Endothelial cell of umbilical vein (primary cell): ENCODE measurements around the gene FXYD3. TPM values are rescaled to one million over a fixed set of nuclear protein-coding genes. Genes with fewer than 3 reads are reported as not detected.

Source experiments
- BruUV-seq: library from RNA; stranded (reverse); fragments of 400-500 nt; replicated peaks from 2 replicates; lab custom pipeline; 2021; lab: Mats Ljungman, UMichigan
- CTCF ChIA-PET: fragments of 300-600, 350-600 bp; sonication (Branson Sonifier 250); formaldehyde crosslinking; loops from one replicate; lab custom pipeline; 2021; ENCODE audit warnings: antibody characterized with exemption, inconsistent platforms; lab: Charles Lee
- POLR2A ChIA-PET: fragments of 300-600, 350-600 bp; sonication (Branson Sonifier 250); formaldehyde crosslinking; loops from one replicate; lab custom pipeline; 2021; ENCODE audit warnings: antibody characterized with exemption, inconsistent platforms; lab: Charles Lee
- DNase-seq: peaks from one replicate; pipeline ENCODE4 v3.0.0-alpha.2; 2011; ENCODE audit warnings: low read depth, low spot score
- FAIRE-seq: peaks from 2 replicates; lab custom pipeline; 2011; peaks lifted over from hg19 to GRCh38; lab: Jason Lieb, UNC
- H2AFZ ChIP-seq: 2 replicates; pipeline ENCODE4 v1.6.0; 2012; ENCODE audit warnings: low read depth, low read length, control low read depth, inconsistent platforms
- H3K27ac ChIP-seq: 2 replicates; pipeline ENCODE4 v1.5.1; 2011; ENCODE audit warnings: low read depth, mild to moderate bottlenecking, control low read depth, low read length, moderate library complexity; ENCODE audit not compliant: insufficient read depth
- H3K27me3 ChIP-seq, 2 experiments: 2 replicates each; pipeline versions ENCODE4 v1.6.0 to v1.6.1; 2011; ENCODE audit warnings: low read length in 2 of 2, mixed read lengths in 1 of 2; ENCODE audit not compliant: control insufficient read depth in 2 of 2, insufficient read depth in 2 of 2
- H3K36me3 ChIP-seq, 2 experiments: 2 replicates in 1 of 2; 3 replicates in 1 of 2; pipeline ENCODE4 v1.5.1; 2011; ENCODE audit warnings: low read length in 2 of 2, mild to moderate bottlenecking in 1 of 2, moderate library complexity in 1 of 2; ENCODE audit not compliant: control insufficient read depth in 2 of 2, insufficient read depth in 2 of 2; ENCODE audit errors: extremely low read depth in 1 of 2
- H3K4me1 ChIP-seq: 3 replicates; pipeline ENCODE4 v1.5.1; 2011; ENCODE audit warnings: mild to moderate bottlenecking, low read length; ENCODE audit not compliant: control insufficient read depth, insufficient read depth; ENCODE audit errors: extremely low read depth
- H3K4me2 ChIP-seq: 2 replicates; pipeline ENCODE4 v1.6.1; 2011; ENCODE audit warnings: low read length, control low read depth, mixed read lengths; ENCODE audit not compliant: insufficient read depth
- H3K4me3 ChIP-seq, 3 experiments: fragments of 200-600 bp in 1 of 3; sonication (generic), shearing (Covaris generic) in 1 of 3; replicated peaks in 1 of 3; 2 replicates each; pipeline ENCODE4 v1.5.1; 2011 to 2016; ENCODE audit warnings: control low read depth in 3 of 3, low read length in 3 of 3, mild to moderate bottlenecking in 2 of 3, inconsistent platforms in 1 of 3, low read depth in 1 of 3, moderate library complexity in 1 of 3; ENCODE audit not compliant: insufficient read depth in 1 of 3
- H3K79me2 ChIP-seq: 2 replicates; pipeline ENCODE4 v1.6.0; 2012; ENCODE audit warnings: low read length, inconsistent platforms; ENCODE audit not compliant: control insufficient read depth, insufficient read depth
- H3K9ac ChIP-seq: replicated peaks from 2 replicates; pipeline ENCODE3; 2011; ENCODE audit warnings: low read length, control low read depth; ENCODE audit not compliant: insufficient read depth; ENCODE audit errors: extremely low read depth
- H3K9me1 ChIP-seq: replicated peaks from 3 replicates; pipeline ENCODE4 v1.6.0; 2011; ENCODE audit warnings: mild to moderate bottlenecking, low read length; ENCODE audit not compliant: control insufficient read depth, insufficient read depth; ENCODE audit errors: extremely low read depth
- H3K9me3 ChIP-seq: replicated peaks from 2 replicates; pipeline ENCODE4 v1.5.1; 2012; ENCODE audit warnings: low read length, inconsistent platforms; ENCODE audit not compliant: control insufficient read depth, insufficient read depth
- H4K20me1 ChIP-seq: replicated peaks from 2 replicates; pipeline ENCODE3; 2011; ENCODE audit warnings: mild to moderate bottlenecking, low read length; ENCODE audit not compliant: control insufficient read depth, insufficient read depth; ENCODE audit errors: extremely low read depth
- CTCF ChIP-seq, 2 donors: IDR thresholded peaks; 1 replicate in 1 of 2; 2 replicates in 1 of 2; pipeline ENCODE4 v1.5.1; 2011; ENCODE audit warnings: low read length in 2 of 2, mild to moderate bottlenecking in 2 of 2, moderate library complexity in 2 of 2, control low read depth in 1 of 2, inconsistent platforms in 1 of 2, low read depth in 1 of 2; ENCODE audit not compliant: insufficient read depth in 1 of 2; ENCODE audit errors: extremely low read depth in 1 of 2
- EZH2 ChIP-seq: IDR thresholded peaks from 2 replicates; pipeline ENCODE4 v1.6.1; 2012; ENCODE audit warnings: borderline replicate concordance, low read depth, mild to moderate bottlenecking, moderate library complexity, low read length, inconsistent platforms; ENCODE audit not compliant: severe bottlenecking
- FOS ChIP-seq: IDR thresholded peaks from 2 replicates; pipeline ENCODE4 v1.6.1; 2011; ENCODE audit warnings: mild to moderate bottlenecking, low read length, moderate library complexity, borderline replicate concordance; ENCODE audit not compliant: insufficient read depth
- GATA2 ChIP-seq: IDR thresholded peaks from 2 replicates; pipeline ENCODE4 v1.7.0; 2011; ENCODE audit warnings: low read depth, mild to moderate bottlenecking, moderate library complexity, mixed read lengths, low read length; ENCODE audit not compliant: insufficient read length, insufficient read depth
- JUN ChIP-seq: IDR thresholded peaks from 2 replicates; pipeline ENCODE4 v1.6.1; 2011; ENCODE audit warnings: borderline replicate concordance, low read depth; ENCODE audit not compliant: insufficient read length, insufficient read depth
- MAX ChIP-seq: IDR thresholded peaks from 2 replicates; pipeline ENCODE4 v1.6.1; 2011; ENCODE audit not compliant: insufficient read depth, insufficient read length
- MYC ChIP-seq: IDR thresholded peaks from one replicate; pipeline ENCODE4 v1.6.1; 2011; ENCODE audit warnings: mild to moderate bottlenecking, low read depth, low read length
- POLR2A ChIP-seq: IDR thresholded peaks from 2 replicates; pipeline ENCODE4 v1.6.1; 2012; ENCODE audit warnings: low read depth, mild to moderate bottlenecking, control low read depth, low read length
- POLR2AphosphoS5 ChIP-seq: IDR thresholded peaks from 2 replicates; pipeline ENCODE4 v1.6.1; 2012; ENCODE audit warnings: low read depth, mild to moderate bottlenecking, control low read depth, low read length, moderate library complexity; ENCODE audit not compliant: insufficient read depth
- dilution Hi-C: fragments of 300-500 bp; cut with MboI; formaldehyde crosslinking; loops from one replicate; pipeline ENCODE4 v1.15.0; 2019; ENCODE audit warnings: low sequenced_read_pairs; ENCODE audit not compliant: extremely low pct_ligation_motif_present
- intact Hi-C: fragments of 100-400 bp; cut with micrococcal nuclease; formaldehyde crosslinking; loops from one replicate; pipeline ENCODE4 v1.10.0; 2022
- polyA plus RNA-seq, 4 experiments: library from polyadenylated mRNA; depleted of rRNA in 3 of 4; stranded (reverse) in 3 of 4; unstranded in 1 of 4; fragments of >200 nt; gene quantifications; 2 replicates each; pipeline versions ENCODE4 v1.2.1 to v1.2.3, GENCODE V29; 2011 to 2012; ENCODE audit warnings: missing spikeins in 1 of 4
- total RNA-seq: library from RNA; stranded (reverse); gene quantifications from 2 replicates; pipeline ENCODE4 v1.2.3, GENCODE V29; 2021

FXYD3 gene
- total and polyA plus RNA-seq, 2 donors (not counting 3 experiments of a cell fraction or from before 2014, with no cell fraction given) = not detected

- Histone ChIP-seq H3K4me3 (no peak overlapping the region), H3K4me2 (no peak overlapping the region), H4K20me1 (no peaks in the 10 kb centered on the region), H3K27me3 (peaks cover 0 to 2% of the 10 kb centered on the region in 2 experiments), H3K9me3 (no peaks in the 10 kb centered on the region), H3K79me2 (no peaks in the 10 kb centered on the region), H3K27ac (no peak overlapping the region), H3K9ac (no peak overlapping the region), H3K4me1 (peaks cover 7% of the 10 kb centered on the region), H3K9me1 (no peaks in the 10 kb centered on the region), H2AFZ (no peak overlapping the region), H3K36me3 (no peaks in the 10 kb centered on the region)
- intact Hi-C loops (no loop called here), dilution Hi-C loops (no loop called here)
- DNase-seq (no peak), FAIRE-seq (no peak)
- no TSS peak for BruUV-seq
- TF ChIP-seq GATA2 = no peak
- TF ChIP-seq CTCF (IDR thresholded peaks at IDR 0.05; ENCODE audit: extremely low read depth in 1 of 2, insufficient read depth in 1 of 2, low read depth in 1 of 2, low read length in 2 of 2) = no peak
- no peak for TF ChIP-seq POLR2A
- TF ChIP-seq POLR2AphosphoS5 = no peak
- TF ChIP-seq JUN = no peak
- no peak for TF ChIP-seq MAX
- TF ChIP-seq MYC = no peak
- TF ChIP-seq FOS = no peak
- TF ChIP-seq EZH2 = no peak
- CTCF ChIA-PET = interaction anchor here (2.0 to 4.8 kb wide), 5 partner anchors 9 to 93 kb away, joined by 5 to 52 read pairs (median 17); partner anchors contain the start of gene FXYD5
- POLR2A ChIA-PET = no interaction called here
Measured at GRCh38 chr19:35136977-35137702, 21.5 kb downstream of the FXYD3 start.
